Stimulated activated CD4-positive, alpha-beta T cell treated with anti-CD3 and anti-CD28 coated beads, TNF-alpha, amount 100 ng/mL, for 48 hours (primary cell): ENCODE results near the gene CHI3L1.

Source experiments
- DNase-seq, 3 donors: peaks; one replicate each; pipeline ENCODE4 v3.0.0-alpha.2; 2020; ENCODE audit warnings: low read depth in 3 of 3

The CHI3L1 gene

GRCh38 chr1:203168991-203169390, 17.5 kb downstream of the CHI3L1 start:
- DNase-seq = no peak

DNA sequence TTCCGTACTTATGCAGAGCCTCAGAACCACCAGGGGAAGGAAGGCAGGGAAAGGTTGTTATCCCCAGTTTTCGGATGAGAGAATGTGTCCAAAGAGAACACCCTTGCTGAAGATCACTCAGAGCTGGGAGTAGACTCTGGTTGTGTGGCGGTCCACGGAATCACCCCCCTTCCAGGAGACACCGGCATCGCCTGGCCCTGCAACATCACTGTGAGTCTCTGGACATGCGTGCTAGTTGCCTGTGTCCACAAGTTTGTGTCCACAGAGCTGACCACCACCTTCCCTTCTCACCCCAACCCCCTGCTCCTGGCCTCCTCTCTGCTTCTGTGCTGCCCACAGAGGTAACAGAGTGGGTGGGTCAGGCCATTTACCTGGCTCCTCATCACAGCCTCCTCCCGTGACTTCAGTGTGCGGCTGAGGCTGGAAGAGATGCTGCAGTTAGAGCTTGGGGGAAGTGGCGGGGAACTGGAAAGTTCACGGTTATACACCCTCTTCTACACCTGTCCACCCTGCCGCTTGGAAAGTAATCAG, 18.2 kb downstream of the CHI3L1 start:
- no peak for DNase-seq

DNA sequence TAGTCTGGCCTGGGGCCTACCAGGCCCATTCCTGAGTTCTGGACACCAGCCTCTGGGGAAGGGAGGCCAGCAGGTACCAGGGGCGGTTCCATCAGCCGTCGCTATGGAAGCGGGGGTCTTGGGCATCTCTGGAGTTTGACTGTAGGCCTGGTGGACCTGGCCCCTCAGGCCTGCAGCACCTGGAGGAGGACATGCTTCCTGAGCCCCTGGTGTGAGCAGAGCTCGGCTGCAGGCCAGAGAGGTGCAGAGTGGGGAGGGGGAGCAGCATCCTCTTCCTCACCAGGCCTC, 18.6 kb downstream of the CHI3L1 start:
- DNase-seq = no peak

DNA sequence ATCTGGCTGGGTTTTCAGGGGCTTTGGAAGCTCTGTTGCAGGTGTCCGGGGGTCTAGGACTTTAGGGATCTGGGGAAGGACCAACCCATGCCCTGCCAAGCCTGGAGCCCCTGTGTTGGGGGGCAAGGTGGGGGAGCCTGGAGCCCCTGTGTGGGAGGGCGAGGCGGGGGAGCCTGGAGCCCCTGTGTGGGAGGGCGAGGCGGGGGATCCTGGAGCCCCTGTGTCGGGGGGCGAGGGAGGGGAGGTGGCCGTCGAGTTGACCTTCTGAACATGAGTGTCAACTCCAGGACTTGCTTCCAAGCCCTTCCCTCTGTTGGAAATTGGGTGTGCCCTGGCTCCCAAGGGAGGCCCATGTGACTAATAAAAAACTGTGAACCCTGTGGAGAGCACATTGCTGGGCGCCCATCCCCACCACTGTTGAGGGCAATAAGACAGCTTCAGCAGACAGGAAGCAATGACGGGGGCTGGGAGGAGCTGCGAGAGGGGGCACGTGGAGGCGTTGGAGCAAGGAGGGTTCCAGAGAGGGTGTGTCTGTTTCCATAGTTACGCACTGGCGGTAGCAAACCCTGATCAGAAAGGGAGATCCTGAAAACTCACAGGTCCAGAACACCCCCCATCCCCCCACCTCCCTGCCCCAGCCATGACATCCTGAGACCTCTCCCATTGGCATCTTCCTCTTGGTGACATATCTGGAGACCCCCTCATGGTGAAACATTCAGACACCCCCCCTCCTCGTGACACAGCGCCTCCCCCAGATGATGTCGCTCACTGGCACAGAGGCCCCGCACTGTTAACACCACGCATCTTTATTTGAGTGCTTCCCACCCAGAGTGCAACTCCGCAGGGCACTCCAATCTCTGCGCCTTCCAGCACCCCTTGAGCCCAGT, 19.2 kb downstream of the CHI3L1 start:
- no peak for DNase-seq

DNA sequence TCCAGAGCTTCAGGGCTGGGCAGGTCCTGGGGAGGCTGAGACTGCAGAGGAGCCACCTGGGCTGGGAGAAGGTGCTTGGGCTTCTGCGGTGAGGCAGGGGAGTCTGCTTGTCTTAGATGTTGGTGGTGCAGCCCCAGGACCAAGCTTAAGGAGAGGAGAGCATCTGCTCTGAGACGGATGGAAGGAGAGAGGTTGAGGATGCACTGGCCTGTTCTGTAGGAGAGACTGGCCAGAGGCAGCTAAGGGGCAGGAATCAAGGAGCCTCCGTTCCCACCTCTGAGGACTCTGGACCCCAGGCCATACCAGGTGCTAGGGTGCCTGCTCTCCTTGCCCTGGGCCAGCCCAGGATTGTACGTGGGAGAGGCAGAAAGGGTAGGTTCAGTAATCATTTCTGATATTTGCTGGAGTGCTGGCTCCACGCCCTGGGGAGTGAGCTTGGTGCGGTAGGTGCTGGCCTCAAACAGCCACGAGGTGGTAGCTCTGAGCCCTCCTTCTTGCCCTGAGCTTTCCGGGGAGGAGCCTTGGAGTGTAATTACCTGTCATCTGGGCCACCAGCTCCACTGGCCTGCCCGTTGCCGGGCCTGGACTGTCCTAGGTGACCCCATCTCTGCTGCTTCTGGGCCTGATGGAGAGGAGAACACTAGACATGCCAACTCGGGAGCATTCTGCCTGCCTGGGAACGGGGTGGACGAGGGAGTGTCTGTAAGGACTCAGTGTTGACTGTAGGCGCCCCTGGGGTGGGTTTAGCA, 20.1 kb downstream of the CHI3L1 start:
- no peak for DNase-seq

- no peak for DNase-seq
Observed at GRCh38 chr1:203165800-203166161, 20.7 kb downstream of the CHI3L1 start.

DNA sequence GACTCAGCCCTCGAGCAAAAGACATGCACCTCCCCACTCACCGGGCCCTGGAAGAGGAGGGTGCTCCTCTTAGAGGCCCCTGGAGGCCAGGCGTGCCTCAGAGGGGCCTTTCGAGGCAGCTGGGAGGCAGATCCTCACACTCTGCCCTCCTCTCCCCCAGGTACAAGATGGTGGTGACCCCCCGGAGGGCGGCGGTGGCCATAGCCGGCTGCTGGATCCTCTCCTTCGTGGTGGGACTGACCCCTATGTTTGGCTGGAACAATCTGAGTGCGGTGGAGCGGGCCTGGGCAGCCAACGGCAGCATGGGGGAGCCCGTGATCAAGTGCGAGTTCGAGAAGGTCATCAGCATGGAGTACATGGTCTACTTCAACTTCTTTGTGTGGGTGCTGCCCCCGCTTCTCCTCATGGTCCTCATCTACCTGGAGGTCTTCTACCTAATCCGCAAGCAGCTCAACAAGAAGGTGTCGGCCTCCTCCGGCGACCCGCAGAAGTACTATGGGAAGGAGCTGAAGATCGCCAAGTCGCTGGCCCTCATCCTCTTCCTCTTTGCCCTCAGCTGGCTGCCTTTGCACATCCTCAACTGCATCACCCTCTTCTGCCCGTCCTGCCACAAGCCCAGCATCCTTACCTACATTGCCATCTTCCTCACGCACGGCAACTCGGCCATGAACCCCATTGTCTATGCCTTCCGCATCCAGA, 21.3 kb downstream of the CHI3L1 start:
- no peak for DNase-seq

GRCh38 chr1:203163891-203164635, 22.4 kb downstream of the CHI3L1 start:
- no peak for DNase-seq

DNA sequence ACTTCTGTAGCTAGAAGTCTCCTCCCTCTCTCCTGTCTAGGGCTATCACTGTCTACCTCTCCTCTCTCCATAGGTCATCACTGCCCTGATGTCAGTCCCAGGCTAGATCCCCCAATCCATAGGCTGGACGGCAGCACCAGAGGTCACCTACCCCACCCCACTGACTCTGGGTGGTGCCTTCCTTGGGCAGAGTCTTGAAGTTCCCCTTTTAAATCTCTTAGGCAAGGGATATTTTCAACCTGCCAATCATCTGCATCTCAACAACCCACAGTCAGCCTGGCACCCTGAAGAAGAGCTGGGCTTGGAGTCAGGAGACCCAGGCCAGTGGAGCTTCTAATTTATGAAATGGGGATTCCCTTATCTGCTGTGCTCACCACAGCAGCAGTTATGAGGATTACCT, 24.1 kb downstream of the CHI3L1 start:
- DNase-seq = no peak

DNA sequence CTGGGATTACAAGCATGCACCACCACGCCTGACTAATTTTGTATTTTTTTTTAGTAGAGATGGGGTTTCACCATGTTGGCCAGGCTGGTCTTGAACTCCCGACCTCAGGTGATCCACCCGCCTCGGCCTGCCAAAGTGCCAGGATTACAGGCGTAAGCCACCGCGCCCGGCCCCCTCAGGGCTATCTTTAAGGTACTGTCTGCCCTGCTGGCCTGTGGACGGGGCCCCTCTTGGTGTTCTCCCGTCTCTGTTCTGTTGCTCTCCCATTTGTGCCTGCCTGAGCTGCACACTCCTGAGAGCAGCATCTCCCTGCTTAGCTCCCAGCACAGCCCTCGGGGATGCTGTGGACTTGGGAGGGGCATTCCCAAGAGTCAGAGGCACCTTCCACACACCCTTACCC, 24.8 kb downstream of the CHI3L1 start:
- no peak for DNase-seq

DNA sequence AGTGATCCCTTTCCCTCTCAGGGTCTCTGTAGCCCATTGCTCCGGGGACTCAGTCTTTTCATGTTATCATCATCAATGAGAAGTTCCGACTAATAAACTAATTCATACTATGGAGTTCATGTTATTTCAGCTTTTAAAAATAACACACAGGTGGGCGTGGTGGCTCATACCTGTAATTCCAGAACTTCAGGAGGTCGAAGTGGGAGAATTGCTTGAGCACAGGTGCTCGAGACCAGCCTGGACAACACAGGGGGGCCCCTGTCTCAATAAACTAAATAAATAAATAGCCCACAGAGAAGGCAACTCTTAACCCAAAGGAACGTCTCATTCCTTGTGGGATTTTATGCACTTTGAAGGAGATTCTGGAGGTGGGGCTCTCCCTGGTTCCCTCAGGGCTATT, 25.3 kb downstream of the CHI3L1 start:
- DNase-seq = no peak

- DNase-seq = no peak
Observed at GRCh38 chr1:203159844-203160243, 26.7 kb downstream of the CHI3L1 start.

DNA sequence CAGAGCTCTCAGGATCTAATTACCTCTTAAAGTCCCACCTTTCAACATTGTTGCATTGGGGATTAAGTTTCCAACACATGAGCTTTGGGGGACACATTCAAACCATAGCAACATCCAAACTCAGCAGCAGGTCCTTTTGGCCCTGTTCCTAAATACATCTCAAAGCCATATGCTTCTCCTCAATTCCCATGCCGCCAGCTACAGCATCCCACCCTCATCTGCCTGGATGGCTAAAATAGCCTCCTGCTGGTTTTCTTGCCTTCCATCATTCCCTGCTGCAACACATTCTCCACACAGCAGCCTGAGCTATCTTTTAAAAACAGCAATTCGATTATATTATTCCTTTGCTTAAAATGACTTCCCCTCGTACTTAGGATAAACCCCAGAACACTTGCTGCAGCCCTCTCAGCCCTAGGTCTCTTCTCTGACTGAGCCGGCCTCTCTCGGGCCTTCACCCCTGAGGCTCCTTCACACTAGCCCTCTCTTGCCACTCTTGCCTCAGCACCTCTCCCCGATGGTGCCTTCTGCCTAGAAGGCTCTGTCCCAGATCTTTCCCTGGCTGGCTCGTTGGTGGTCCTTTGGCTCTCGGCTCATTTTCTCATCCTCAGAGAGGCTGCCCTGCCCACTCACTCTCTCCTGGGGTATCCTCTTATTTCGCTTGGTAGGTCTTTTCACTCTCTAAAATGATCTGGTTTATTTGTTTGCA, 27.4 kb downstream of the CHI3L1 start:
- DNase-seq = no peak

DNA sequence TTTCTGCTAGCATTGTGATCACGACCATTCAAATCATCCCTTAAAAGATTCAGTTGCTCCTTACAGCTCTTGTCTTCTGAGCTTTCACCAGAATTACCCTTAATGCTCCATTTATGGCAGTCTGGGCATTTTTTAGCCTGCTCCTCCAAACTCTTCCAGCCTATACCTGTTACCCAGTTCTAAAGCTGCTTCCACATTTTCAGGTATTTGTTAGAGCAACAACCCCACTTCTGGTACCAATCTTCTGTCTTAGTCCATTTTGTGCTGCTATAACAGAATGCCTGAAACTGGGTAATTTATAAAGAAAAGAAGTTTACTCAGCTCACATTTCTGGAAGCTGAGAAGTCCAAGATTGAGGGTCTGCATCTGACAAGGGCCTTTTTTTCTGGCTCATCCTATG, 28.1 kb downstream of the CHI3L1 start:
- no peak for DNase-seq

GRCh38 chr1:203156280-203156679, 30.2 kb downstream of the CHI3L1 start:
- DNase-seq = no peak

- DNase-seq = no peak
Observed at GRCh38 chr1:203153989-203154821, 32.3 kb downstream of the CHI3L1 start.

- DNase-seq = no peak
Observed at GRCh38 chr1:203153051-203153988, 33.2 kb downstream of the CHI3L1 start.

GRCh38 chr1:203152158-203153034, 34.1 kb downstream of the CHI3L1 start:
- no peak for DNase-seq
